Left lung (tissue), 10 donors: ENCODE results near the gene MASP2. TPM values are rescaled to one million over a fixed set of nuclear protein-coding genes. Genes with fewer than 3 reads are reported as not detected.

Source experiments
- ATAC-seq: fragments of 200-7000 bp; cut with Tn5 transposase; one replicate; pipeline ENCODE4 v1.9.1; 2020; ENCODE audit warnings: moderate library complexity
- DNase-seq, 4 donors: peaks; one replicate each; pipeline ENCODE4 v3.0.0-alpha.2; 2013 to 2020
- H3K27ac ChIP-seq, 2 donors: fragments of 200-600 bp; sonication (generic) in 1 of 2; one replicate each; pipeline versions ENCODE4 v1.5.0 to v1.8.0; 2020 to 2021
- H3K27me3 ChIP-seq, 2 donors: fragments of 200-600 bp; sonication (generic) in 1 of 2; one replicate each; pipeline versions ENCODE4 v1.5.0 to v1.8.0; 2020 to 2021
- H3K36me3 ChIP-seq, 2 donors: fragments of 200-600 bp; sonication (generic) in 1 of 2; one replicate each; pipeline versions ENCODE4 v1.5.0 to v1.8.0; 2020 to 2021
- H3K4me1 ChIP-seq, 2 donors: fragments of 200-600 bp; one replicate each; pipeline ENCODE4 v1.8.0; 2021
- H3K4me3 ChIP-seq, 2 donors: fragments of 200-600 bp; sonication (generic) in 1 of 2; one replicate each; pipeline versions ENCODE4 v1.5.0 to v1.8.0; 2020 to 2021; ENCODE audit warnings: mild to moderate bottlenecking in 1 of 2
- H3K9me3 ChIP-seq, 2 donors: fragments of 200-600 bp; sonication (generic) in 1 of 2; one replicate each; pipeline versions ENCODE4 v1.5.0 to v1.8.0; 2020 to 2021
- CTCF ChIP-seq, 2 donors: fragments of 200-600 bp; sonication (generic) in 1 of 2; IDR thresholded peaks; one replicate each; pipeline versions ENCODE4 v1.5.0 to v1.8.0; 2021; ENCODE audit warnings: antibody characterized with exemption in 2 of 2
- intact Hi-C, 2 donors: fragments of 100-400 bp; cut with DNase I; formaldehyde crosslinking; loops; one replicate each; pipeline versions ENCODE4 v1.11.2 to v1.14.2; 2022
- polyA plus RNA-seq, 6 donors: library from polyadenylated mRNA; unstranded; fragments of 120-200 nt; gene quantifications; one replicate each; pipeline ENCODE4 v1.2.1, GENCODE V29; 2013; ENCODE audit not compliant: insufficient read length in 6 of 6
- total RNA-seq, 2 donors: library from RNA; stranded (reverse); fragmentation: NEBNext Ultra II Directional; extraction: Animal tissue kit (Norgen Biotek cat#: 25700); gene quantifications; one replicate each; pipeline ENCODE4 v1.2.1, GENCODE V29; 2021
- donor health status: DM: no; HTN: yes; CAD: no.
- donor health status: DM: no; HTN: no; CAD: no.

MASP2 gene
- total and polyA plus RNA-seq, 8 donors = 8.9 to 12.3 (median 10.9) TPM; not detected in 2

GRCh38 chr1:11027316-11027715, 19.7 kb downstream of the MASP2 start:
- DNase-seq (no peak), ATAC-seq (no peak)
- no peaks in the 10 kb centered on the region for H3K27me3 ChIP-seq
- intact Hi-C loops = no loop called here
- no peak overlapping the region for H3K4me3 ChIP-seq
- H3K9me3 ChIP-seq = no peaks in the 10 kb centered on the region
- H3K27ac ChIP-seq = no peak overlapping the region
- no peaks in the 10 kb centered on the region for H3K4me1 ChIP-seq
- peaks cover 0 to 84% of the 10 kb centered on the region in 2 donors for H3K36me3 ChIP-seq
- no peak for TF ChIP-seq CTCF (IDR thresholded peaks at IDR 0.05)

DNA sequence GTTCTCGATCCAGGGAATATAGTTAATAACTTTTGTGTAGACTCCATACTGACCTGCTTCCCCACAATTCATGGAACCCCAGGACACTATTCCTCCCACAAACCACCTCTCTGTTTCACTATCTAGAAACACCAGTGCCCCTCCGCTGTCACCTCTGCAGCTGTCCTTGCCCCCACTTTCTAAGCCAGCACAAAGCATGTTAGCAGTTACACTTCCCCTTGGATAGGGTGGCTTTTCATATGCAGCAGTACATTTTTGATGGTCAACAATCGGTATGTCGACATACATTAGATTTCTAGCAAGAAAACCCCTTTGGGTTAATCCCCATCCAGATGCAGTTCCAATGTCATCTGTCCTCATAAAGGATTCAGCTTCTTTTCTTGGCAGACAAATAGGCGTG, 20.1 kb downstream of the MASP2 start:
- Histone ChIP-seq H3K9me3 (no peaks in the 10 kb centered on the region), H3K36me3 (peaks cover 0 to 88% of the 10 kb centered on the region in 2 donors), H3K27me3 (no peaks in the 10 kb centered on the region), H3K4me1 (no peaks in the 10 kb centered on the region), H3K4me3 (no peak overlapping the region), H3K27ac (no peak overlapping the region)
- intact Hi-C loops = no loop called here
- ATAC-seq (no peak), DNase-seq (no peak)
- no peak for TF ChIP-seq CTCF (IDR thresholded peaks at IDR 0.05)

- intact Hi-C loops = no loop called here
- Histone ChIP-seq H3K4me3 (no peak overlapping the region), H3K36me3 (peaks cover 3 to 97% of the 10 kb centered on the region in 2 donors), H3K27me3 (no peaks in the 10 kb centered on the region), H3K27ac (no peak overlapping the region), H3K9me3 (no peaks in the 10 kb centered on the region), H3K4me1 (no peaks in the 10 kb centered on the region)
- no peak for TF ChIP-seq CTCF (IDR thresholded peaks at IDR 0.05)
- no peak for ATAC-seq
- no peak for DNase-seq
Measured at GRCh38 chr1:11026052-11026451, 21.0 kb downstream of the MASP2 start.

DNA sequence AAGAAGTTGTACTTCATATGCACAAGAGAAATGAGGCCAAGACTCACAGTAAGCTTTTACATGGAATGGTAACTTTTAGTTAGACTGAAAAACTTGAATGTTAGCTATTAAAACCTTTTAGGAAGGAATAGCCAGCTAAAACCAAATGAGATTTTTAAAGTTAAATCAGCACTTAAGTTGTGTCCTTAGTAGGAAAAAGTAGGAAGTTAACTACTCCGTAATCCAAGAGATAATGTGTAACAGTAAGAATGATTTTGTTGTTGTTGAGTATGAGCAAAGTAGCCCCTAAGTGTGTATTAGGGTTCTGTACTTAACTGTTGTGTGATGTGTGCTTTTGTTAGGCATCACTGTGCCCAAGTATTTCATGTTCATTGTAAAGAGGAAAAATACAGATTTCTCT, 21.4 kb downstream of the MASP2 start:
- TF ChIP-seq CTCF (IDR thresholded peaks at IDR 0.05) = no peak
- Histone ChIP-seq H3K4me3 (no peak overlapping the region), H3K36me3 (peaks cover 3 to 97% of the 10 kb centered on the region in 2 donors), H3K27ac (no peak overlapping the region), H3K4me1 (no peaks in the 10 kb centered on the region), H3K9me3 (no peaks in the 10 kb centered on the region), H3K27me3 (no peaks in the 10 kb centered on the region)
- no peak for DNase-seq
- ATAC-seq = no peak
- intact Hi-C loops = no loop called here

- Histone ChIP-seq H3K27me3 (no peaks in the 10 kb centered on the region), H3K27ac (no peak overlapping the region), H3K4me1 (no peaks in the 10 kb centered on the region), H3K36me3 (peaks cover 3 to 97% of the 10 kb centered on the region in 2 donors), H3K4me3 (no peak overlapping the region), H3K9me3 (no peaks in the 10 kb centered on the region)
- intact Hi-C loops = no loop called here
- TF ChIP-seq CTCF (IDR thresholded peaks at IDR 0.05) = no peak
- ATAC-seq (no peak), DNase-seq (no peak)
Measured at GRCh38 chr1:11024874-11025203, 22.2 kb downstream of the MASP2 start.
